ENCODE measurements around the gene TCEA3. TPM values are rescaled to one million over a fixed set of nuclear protein-coding genes. Genes with fewer than 3 reads are reported as not detected.
A peak's percentile ranks its signal among the peaks of the same experiment; 100 is the strongest.

TCEA3 gene
- total RNA-seq = 100 to 1,000 TPM; 110 to 140 TPM

- Histone ChIP-seq H3K27me3 (no peaks in the 10 kb centered on the region), H3K9me3 (no peaks in the 10 kb centered on the region), H3K4me3 (peak within 1 kb of the TSS; percentile 57 to 65), H3K4me1 (peaks cover 53% of the 10 kb centered on the region), H3K36me3 (replicated peaks in 1 of 2; ENCODE audit: insufficient read depth in 1 of 2, low read depth in 2 of 2) (no peaks in the 10 kb centered on the region), H3K27ac (peak within 1 kb of the TSS; percentile 89 to 97 (median 96))
- intact Hi-C loops (cut with DNase I) = no loop called here
- WGBS, 2 donors = 0 to 1% methylated on average over 17 to 83 of the region's 84 CpGs
- DNase-seq (peak; percentile 82 to 90 (median 84)), ATAC-seq (peak; percentile 59)
- TF ChIP-seq POLR2A (IDR thresholded peaks at IDR 0.05) (peak in 2 of 3 donors; percentile 34 to 48), CTCF (IDR thresholded peaks at IDR 0.05) (peak in 1 of 7 experiments; percentile 10)
Observed at GRCh38 chr1:23424293-23425192, at the start of gene TCEA3. Gene TCEA3, minus strand, starts transcription at chr1:23424748. Its CDS starts 115 bp downstream, at chr1:23424633.

- Histone ChIP-seq H3K4me1 (peaks cover 25% of the 10 kb centered on the region), H3K36me3 (replicated peaks in 1 of 2; ENCODE audit: insufficient read depth in 1 of 2, low read depth in 2 of 2) (no peaks in the 10 kb centered on the region), H3K27ac (peak overlapping the region in 2 of 4 donors; percentile 3 to 32), H3K4me3 (no peak overlapping the region), H3K27me3 (no peaks in the 10 kb centered on the region), H3K9me3 (no peaks in the 10 kb centered on the region)
- ATAC-seq (no peak), DNase-seq (no peak)
- WGBS, 2 donors = 45 to 51% methylated on average over 6 of the region's 6 CpGs
- intact Hi-C loops (cut with DNase I) = no loop called here
- no peak for TF ChIP-seq POLR2A (IDR thresholded peaks at IDR 0.05)
- TF ChIP-seq CTCF (IDR thresholded peaks at IDR 0.05) = no peak
Observed at GRCh38 chr1:23473037-23473800, 48.7 kb upstream of the TCEA3 start.

- ATAC-seq (no peak), DNase-seq (no peak)
- H3K4me3 ChIP-seq = no peak overlapping the region
- H3K27ac ChIP-seq = peak overlapping the region in 2 of 4 donors; percentile 3 to 32
- H3K36me3 ChIP-seq (replicated peaks in 1 of 2; ENCODE audit: insufficient read depth in 1 of 2, low read depth in 2 of 2) = no peaks in the 10 kb centered on the region
- no peaks in the 10 kb centered on the region for H3K27me3 ChIP-seq
- H3K9me3 ChIP-seq = no peaks in the 10 kb centered on the region
- no peak for TF ChIP-seq CTCF (IDR thresholded peaks at IDR 0.05)
- TF ChIP-seq POLR2A (IDR thresholded peaks at IDR 0.05) = no peak
- WGBS, 2 donors = 91 to 93% methylated on average over 5 of the region's 5 CpGs
- intact Hi-C loops (cut with DNase I) = no loop called here
- H3K4me1 ChIP-seq = peaks cover 25% of the 10 kb centered on the region
Observed at GRCh38 chr1:23472351-23473036, 47.9 kb upstream of the TCEA3 start.

DNA sequence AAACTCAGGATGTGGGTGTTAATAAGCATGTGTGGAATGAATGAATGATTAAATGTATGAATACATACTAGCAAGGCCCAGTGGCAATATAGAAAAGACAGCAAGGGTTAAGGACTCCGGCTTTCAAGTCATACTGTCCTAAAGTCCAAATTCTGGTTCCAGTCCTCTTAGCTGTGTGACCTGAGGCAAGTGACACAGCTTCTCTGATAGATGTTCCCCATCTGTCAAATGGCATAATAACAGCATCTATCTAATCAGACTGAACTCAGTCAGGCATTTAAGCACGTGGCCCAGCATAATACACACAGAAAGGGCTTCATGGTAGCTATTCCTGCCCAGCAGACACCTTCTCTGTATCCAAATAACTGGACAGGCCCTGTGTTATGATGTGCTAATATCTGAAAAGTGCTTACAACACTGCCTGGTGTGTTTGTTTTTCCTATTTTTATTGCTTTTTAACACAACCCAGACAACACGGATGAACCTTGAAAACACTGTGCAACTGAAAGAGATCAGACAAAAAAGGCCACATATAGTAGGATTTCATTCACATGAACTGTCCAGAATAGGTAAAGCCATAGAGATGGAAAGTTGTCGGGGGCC lies 47.0 kb upstream of the TCEA3 start:
- no peak for ATAC-seq

More for the DNA sequence above, 47.0 kb upstream of the TCEA3 start:
- Histone ChIP-seq H3K9me3 (no peaks in the 10 kb centered on the region), H3K4me3 (no peak overlapping the region), H3K27me3 (no peaks in the 10 kb centered on the region), H3K27ac (no peak overlapping the region), H3K36me3 (replicated peaks in 1 of 2; ENCODE audit: insufficient read depth in 1 of 2, low read depth in 2 of 2) (no peaks in the 10 kb centered on the region), H3K4me1 (peaks cover 25% of the 10 kb centered on the region)
- 68 to 71% methylated on average over 4 of the region's 4 CpGs for WGBS, 2 donors
- intact Hi-C loops (cut with DNase I) = no loop called here
- TF ChIP-seq POLR2A (IDR thresholded peaks at IDR 0.05) = no peak
- TF ChIP-seq CTCF (IDR thresholded peaks at IDR 0.05) = no peak
- no peak for DNase-seq

Measured in body of pancreas (tissue), 4 donors.